NCI-H2227 treated with DMSO at 0.1 percent for 48 hours (cell line): ENCODE measurements around the gene GALE.
"Not testable (repeated sequence)": the region's sequence is repeated elsewhere in the genome, so short reads cannot be mapped to it uniquely, and the experiment has no call there.

Experiments
- DNase-seq: peaks from one replicate; lab custom pipeline; 2025; lab: John Stamatoyannopoulos, UW

Gene GALE

GRCh38 chr1:23792151-23792945 is 8.2 kb downstream of the GALE start:
- DNase-seq, result no peak

GRCh38 chr1:23791516-23792047 is 9.0 kb downstream of the GALE start:
- DNase-seq, result peak; percentile 12

DNA sequence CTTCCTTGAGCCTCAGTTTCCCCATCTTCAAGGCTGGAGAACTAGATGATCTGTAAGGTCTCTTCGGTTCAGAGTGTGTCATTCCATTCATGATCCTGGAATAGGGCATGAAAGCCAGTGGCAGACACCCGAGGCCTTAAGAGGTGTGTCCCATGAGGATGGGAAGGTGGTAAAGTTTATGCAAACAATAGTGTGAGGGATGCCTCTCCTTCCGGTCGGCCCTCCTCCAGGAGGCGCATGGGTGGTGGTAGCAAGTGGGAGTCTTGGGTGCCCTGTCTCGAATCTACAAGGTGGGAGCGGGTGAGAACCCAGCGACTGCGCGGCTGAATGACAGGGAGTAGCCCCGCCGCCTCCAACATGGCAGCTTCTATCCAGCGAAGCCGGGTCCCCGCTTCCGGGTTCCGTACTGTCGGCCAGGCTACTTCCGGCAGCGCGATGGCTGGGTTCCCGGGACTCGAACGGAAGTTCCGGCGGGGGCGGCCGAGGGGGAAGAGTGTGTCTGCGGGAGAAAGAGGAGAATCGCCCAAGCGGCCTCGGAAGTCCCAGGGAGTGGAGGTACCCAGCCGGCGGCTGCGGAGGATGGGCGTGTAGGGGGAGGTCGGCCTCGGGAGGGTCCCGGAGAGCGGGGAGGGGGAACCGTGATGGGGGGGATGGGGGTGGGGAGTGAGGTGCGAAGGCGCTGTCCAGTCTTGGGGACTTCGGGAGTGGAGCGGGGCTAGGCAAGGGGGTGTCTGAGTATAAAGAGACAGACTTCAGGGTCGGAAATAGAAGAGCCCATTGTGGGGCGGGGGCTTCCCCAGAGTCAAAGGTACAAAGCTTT is 9.6 kb downstream of the GALE start, which contains the start of gene LYPLA2:
Gene LYPLA2 (plus strand): TSS at position 450 of the 820 bp plus-strand sequence. CDS start 1,538 bp downstream, outside the sequence.
- peak; percentile 90 for DNase-seq

GRCh38 chr1:23788695-23789094 is 11.9 kb downstream of the GALE start:
- no peak for DNase-seq

DNA sequence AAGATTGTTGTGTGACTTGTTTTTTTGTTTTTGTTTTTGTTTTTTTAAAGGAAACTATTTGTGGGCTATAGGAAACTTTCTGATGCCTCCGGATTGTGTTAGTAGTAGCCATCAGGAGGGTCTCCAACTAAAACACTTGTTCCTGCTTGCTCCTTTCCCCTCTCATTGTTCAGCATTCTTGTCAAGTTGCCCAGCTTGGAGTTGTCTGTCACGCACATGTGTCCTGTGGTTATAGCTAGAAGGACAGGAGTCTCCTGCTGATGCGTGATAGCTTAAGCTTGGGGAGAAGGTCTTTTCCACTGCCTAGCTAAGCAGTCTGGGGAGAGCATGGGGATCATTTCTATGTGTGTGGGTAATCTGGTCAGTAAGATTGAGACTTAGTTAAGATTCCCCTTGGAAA is 12.9 kb downstream of the GALE start:
- DNase-seq, result no peak

DNA sequence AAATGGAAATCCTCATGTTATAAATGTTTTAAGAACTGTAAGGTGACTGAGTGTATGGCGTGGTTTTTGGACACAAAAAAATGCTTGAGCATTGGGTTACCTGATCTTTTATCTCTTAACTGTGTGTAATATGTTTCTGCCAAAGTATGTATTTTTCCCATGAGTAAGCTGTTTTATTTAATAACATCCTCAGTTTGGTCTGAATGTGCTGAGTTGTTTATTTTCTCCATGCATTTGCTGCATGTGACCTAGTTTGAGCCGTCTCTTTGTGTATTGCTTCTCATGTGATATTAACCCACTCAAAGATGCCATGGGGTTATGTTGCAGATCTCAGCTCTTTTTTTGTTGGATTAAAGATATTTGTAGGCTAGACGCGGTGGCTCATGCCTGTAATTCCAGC is 15.7 kb downstream of the GALE start:
- DNase-seq, result no peak

DNA sequence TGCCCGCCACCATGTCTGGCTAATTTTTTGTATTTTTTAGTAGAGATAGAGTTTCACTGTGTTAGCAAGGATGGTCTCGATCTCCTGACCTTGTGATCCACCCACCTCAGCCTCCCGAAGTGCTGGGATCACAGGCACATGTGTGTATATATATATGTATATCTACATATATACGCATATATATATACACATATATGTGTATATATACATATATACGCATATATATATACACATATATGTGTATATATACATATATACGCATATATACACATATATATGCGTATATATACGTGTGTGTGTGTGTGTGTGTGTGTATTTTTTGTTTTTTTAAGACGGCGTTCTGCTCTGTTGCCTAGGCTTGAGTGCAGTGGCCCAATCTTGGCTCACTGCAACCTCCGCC is 17.4 kb downstream of the GALE start:
- not testable (repeated sequence) for DNase-seq

GRCh38 chr1:23779826-23780371 is 20.7 kb downstream of the GALE start:
- DNase-seq, result no peak

DNA sequence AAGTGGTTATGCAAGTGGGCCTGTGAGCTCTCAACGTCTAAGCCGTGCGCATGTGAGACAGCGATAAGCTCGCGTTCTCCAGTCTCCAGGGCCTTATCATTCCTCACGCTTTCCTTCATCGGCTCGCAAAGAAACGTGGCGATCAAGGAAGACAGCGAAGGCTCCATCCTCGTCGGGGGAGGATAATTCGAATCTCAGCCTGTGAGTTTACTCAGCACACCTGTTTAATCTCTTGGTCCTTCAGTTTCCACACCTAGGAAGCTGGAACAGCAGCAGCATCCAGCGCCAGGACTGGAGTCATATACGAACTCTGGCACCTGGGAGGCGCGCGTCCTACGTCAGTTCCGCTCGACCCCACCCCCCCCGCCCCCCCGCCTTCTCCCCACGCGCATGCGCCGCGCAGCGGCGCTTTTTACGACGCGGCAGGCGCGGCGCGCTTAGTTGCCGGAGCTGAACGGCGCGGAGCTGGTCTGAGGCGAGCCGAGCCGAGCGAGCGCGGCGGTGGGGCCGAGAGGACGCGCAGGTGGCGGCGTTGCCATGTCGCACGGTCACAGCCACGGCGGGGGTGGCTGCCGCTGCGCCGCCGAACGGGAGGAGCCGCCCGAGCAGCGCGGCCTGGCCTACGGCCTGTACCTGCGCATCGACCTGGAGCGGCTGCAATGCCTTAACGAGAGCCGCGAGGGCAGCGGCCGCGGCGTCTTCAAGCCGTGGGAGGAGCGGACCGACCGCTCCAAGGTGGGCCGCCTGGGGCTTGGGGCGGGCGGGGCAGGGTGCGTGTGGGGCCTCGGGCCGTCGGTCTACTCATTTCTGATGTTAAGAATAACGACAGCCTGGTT is 22.4 kb downstream of the GALE start, which contains the start of gene PITHD1:
Gene PITHD1 (plus strand): TSS at position 440 of the 836 bp plus-strand sequence. CDS start 98 bp downstream, at position 538.
- DNase-seq, result peak; percentile 87

GRCh38 chr1:23776217-23776616 is 24.3 kb downstream of the GALE start:
- no peak for DNase-seq

- DNase-seq, result no peak
These were observed 26.2 kb downstream of the GALE start for GRCh38 chr1:23774174-23774880.

GRCh38 chr1:23772854-23773242 is 27.7 kb downstream of the GALE start:
- no peak for DNase-seq

- DNase-seq, result peak; percentile 68
These were observed 28.3 kb downstream of the GALE start for GRCh38 chr1:23772049-23772853.

DNA sequence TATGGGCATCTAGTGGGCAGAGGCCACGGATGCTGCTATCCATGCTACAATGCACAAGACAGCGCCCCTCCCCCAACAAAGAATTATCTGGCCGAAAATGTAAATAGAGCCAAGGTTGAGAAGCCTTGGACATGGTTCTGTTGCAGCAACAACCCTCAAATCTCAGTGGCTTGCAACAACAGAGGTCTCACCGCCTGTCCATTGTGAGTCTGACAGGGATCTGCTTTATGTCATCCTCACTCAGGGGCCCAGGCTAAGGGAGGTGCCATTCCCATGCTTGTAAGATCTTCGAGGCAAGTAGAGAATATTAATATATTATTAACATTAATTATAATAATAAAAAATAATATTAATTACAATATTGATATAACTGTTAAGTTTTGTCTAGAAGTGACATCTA is 31.8 kb downstream of the GALE start:
- no peak for DNase-seq

- no peak for DNase-seq
These were observed 37.4 kb downstream of the GALE start for GRCh38 chr1:23763041-23763577.

- DNase-seq, result no peak
These were observed 41.3 kb downstream of the GALE start for GRCh38 chr1:23759277-23759676.

GRCh38 chr1:23757812-23758211 is 42.7 kb downstream of the GALE start:
- DNase-seq, result no peak

GRCh38 chr1:23756676-23757075 is 43.9 kb downstream of the GALE start:
- no peak for DNase-seq

GRCh38 chr1:23752909-23753308 is 47.6 kb downstream of the GALE start:
- no peak for DNase-seq

GRCh38 chr1:23751815-23752200 is 48.7 kb downstream of the GALE start:
- DNase-seq, result no peak
